Amygdala (tissue), 56 donors: ENCODE results near the gene EFEMP2.

Experiments used
- DNase-seq, 56 donors: peaks; one replicate each; lab custom pipeline; 2025; lab: John Stamatoyannopoulos, UW

EFEMP2 gene

DNA sequence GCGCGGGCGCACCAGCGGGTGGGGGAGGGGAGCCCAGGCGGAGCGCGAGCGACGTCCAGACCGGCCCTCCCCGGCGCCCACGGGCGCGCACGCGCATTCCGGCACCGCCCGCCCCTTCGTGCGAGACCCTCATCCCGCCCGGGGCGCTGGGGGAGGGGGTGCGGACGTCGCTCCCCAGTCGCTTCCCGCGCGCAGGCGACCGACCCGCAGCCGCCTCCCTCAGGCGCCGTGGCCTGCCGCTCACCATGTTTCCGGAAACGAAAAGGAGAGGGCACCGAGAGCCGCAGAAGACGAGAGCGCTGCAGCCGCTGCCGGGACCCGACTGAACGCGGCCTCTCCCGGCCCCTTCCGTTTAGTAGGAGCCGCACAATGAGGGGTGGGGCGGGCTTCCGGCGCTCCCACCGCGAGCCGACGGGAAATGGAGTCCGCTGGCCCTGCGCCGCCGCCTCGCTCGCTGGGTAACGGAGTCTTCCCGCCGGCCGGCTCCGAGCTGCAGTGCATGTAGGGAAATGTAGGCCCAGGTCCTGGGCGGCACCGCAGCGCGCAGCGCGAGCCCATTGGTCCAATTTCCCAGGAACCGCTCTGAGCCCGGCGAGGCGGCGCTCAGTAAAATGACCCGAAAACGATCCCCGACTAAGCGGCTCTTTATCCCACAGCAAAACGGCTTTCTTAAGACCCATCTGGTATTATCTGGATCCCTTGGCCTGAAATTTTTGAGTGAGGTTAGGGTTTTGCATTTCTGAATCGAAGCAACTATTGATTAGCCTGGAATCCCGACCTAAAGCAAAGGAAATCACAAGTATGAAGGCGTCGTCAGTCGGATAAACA lies 14.5 kb downstream of the EFEMP2 start, which contains the start of gene CFL1:
Gene CFL1 (minus strand): TSS at position 328 of the 828 bp plus-strand sequence. CDS start 81 bp downstream, at position 247.
- DNase-seq = peak; percentile 76 to 99 (median 96)

DNA sequence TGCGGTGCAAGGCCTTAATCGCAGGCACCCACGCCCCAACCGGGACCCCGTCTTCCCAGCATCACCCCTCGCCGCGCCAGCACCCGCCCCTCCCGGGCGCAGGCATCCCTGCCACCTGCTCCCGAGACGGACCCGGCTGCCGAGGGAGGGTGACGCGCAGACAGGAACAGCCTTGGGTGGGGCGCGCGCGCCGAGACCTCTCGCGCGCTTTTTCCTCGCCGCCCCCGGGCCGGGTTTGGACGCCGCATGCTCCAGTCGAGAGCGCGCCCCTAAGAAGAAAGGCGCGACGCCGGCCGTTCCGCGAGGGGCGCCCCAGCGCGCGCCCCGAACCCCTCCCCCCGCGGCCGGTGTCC lies 15.1 kb downstream of the EFEMP2 start:
- DNase-seq = peak in 26 of 56 donors; percentile 40 to 82 (median 62)

DNA sequence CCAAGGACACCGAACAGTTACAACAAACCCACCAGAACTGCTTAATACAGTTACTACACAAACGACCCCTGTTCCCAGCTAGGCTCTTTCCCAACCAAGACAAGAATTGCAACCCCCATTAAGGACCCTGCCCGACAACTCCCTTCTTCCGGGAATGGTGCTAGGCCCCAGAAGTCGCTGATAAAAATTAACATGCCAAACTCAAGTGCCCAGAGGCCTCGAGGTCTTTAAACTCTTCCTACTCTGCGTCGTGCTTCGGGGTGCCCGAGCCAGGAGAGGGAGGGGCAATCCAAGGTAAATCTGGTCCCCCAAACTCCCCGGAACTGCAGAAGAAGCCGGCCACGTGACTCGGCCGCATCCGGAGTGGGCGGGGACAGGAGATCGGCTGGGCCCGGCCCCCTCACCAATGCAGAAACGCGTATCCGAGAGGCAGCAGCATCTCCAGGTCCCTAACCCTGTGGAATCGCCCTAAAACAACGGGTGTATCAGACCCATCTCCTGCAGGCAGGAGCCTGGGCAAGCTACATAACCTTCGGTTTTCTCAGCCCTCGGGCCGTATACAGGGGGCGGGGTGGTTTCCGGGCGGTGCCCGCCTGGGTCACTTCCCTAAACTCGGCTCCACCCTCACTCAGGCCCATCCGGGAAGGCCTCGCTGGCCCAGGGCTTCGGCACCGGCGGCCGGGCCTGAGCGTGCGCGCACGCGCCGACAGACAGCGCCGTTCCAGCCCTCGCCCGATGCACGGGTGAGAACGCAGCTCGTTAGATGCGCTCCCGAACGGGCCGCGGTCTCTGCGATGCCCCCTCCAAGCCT lies 15.7 kb downstream of the EFEMP2 start:
- DNase-seq = peak in 52 of 56 donors; percentile 15 to 89 (median 70)

DNA sequence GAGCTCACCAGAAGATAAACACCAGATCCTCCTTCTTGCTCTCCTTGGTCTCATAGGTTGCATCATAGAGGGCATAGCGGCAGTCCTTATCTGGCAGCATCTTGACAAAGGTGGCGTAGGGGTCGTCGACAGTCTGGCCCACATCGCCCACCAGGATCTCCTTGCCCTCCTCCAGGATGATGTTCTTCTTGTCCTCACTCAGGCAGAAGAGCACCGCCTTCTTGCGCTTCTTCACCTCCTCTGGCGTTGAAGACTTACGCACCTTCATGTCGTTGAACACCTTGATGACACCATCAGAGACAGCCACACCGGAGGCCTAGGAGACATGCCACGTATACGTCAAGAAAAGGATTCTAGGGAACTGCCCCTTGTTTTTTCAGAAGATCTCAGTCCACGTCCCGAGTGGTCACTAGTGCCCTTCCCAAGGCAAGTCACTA lies 16.7 kb downstream of the EFEMP2 start:
- no peak for DNase-seq

DNA sequence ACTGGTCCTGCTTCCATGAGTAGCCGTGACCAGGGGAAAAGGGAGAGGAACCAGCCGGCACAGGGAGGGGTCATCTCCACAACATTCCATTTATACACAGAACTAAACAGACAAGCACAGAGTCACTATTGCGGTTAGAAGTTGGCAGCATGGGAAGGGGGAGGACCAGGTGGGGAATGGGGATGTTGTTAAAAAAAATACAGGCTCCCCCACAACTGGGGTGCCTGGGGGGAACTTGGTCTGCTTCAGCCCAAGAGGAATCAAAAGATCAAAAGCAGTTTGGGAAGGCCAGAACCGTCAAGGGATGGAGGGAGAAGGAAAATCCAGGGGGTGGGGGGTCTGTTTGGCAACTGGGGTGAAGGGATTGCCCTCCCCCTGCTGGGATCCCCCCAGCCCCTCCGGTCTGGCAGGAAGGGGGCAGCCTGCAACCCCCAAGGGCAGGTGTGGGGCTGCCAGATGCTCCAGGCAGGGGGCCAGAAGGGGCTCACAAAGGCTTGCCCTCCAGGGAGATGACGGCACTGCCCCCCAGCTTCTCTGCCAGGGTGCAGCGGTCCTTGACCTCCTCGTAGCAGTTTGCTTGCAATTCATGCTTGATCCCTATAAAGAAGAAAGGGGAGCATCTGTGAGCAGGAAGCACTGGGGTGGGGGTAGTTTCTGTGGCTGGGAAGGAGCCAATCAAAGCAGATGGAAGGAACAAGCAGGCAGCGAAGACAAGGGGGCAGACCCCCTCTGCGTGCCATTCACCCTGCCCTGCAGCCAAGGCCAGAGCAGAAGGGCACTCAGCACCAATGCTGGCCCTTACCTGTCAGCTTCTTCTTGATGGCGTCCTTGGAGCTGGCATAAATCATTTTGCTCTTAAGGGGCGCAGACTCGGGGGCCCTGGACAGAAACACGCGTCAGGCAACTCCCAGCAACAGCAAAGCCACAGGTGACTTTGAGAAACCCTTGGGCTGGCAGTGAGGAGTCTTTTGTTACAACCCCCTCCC lies 17.5 kb downstream of the EFEMP2 start:
- DNase-seq = no peak

DNA sequence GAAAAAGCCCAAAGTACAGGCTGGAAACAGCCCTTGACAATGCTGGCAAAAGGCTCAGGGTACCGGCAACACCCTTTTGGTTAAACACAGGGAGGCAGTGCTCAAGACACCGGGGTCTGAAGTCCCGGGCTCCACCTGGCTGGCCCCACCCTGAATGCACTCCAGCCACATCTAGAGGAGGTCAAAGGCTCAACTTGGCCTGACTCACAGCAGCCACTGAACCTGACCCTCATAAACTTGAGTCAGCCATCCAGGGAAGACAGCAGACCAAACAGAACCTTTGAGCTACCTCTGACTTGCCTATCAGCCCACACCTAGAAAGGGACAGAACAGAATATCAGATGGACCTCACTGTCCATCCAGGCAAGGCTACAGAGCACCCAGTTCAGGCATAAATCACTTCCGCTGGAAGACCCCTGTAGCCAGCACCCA lies 18.4 kb downstream of the EFEMP2 start:
- DNase-seq = no peak

DNA sequence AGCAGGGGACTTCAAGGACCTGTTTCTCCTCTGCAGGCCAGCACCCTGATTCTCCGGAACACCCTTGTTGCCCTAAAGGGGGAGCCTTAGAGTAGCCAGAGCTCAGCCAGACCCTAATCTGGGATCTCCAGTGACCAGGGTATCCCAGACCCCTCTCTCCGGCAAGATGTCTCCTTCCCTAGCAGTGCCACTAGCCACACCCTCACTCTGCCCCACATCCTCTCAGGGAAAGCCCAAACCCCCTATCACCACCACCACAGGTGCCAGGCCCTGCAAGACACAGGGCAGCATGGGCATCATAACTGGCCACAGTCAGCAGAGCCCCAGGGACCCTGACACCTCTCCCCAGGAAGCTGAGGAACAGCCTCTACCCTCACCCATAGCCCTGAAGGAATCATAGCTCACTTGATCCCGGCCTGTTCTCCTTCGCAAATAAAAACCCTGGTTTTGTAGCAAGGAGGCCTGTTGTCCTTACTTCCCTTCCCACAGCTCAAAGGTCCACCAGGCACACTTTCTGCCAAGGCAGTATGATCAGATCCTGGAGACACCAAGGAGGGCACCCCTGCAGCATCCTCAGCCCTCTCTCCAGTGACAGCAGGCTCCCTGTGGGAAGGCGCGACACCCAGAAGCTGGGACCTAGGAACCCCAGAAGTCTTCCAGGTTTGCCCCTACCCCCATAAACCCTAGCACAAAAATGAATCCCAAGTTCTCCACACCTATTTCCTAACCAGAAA lies 19.2 kb downstream of the EFEMP2 start:
- DNase-seq = no peak

DNA sequence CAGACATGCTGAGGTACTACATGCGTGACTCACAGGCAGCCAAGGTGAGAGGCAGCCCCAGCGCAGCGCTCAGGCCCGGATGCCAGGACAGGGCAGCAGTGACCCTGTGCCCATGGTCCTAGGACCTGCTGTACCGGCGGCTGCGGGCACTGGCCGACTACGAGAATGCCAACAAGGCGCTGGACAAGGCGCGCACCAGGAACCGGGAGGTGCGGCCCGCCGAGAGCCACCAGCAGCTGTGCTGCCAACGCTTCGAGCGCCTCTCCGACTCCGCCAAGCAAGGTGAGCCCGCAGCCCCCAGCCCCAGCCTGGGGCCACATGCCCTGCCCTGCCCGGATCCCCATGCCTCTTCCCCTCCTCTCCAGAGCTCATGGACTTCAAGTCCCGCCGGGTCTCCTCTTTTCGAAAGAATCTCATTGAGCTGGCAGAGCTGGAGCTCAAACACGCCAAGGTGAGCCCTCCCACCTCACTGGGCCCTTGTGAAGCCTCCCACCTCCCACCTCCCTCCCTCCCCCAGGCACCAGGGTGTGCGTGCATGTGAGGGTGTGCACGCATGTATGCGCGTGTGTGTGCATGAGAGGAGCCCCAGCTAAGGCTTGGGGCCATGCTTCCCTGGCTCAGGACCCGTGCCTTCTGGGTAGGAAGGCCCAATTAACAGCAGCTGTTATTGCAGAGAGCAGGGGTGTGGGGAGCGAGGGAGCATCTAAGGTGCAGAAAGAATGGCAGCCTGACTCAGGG lies 19.9 kb downstream of the EFEMP2 start:
- DNase-seq = no peak

DNA sequence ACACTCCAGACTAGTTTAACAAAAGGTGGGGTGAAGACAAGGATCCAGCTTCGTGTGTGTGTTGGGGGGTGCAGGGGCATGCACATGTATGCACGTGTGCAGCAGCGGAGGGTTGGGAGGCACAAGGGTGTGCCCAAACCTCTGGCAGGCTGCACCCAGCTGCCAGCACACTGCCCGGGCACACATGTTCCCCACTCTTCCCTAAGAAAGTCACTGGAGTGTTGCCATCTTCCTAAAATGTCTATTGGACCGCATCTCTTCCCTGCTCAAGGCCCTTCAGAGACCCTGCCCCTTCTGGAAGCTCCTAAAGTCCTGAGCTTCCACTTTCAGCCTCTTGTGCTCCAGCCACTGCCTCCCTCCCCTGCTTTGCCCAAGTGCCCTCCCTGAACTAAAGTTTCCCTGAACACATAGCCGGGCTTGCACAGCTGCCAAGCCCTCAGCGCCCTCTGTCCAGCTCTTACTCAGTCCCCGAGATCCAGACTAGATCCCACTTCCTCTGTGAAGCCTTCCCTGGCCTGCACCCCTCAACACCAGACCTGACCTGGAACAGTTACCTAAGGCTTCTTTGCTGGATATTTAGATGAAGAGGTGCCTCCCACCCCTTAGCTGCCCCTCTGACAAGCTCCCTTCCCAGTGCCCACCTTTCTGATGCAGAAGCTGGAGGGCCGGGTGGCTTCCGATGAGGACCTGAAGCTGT lies 20.6 kb downstream of the EFEMP2 start:
- no peak for DNase-seq

DNA sequence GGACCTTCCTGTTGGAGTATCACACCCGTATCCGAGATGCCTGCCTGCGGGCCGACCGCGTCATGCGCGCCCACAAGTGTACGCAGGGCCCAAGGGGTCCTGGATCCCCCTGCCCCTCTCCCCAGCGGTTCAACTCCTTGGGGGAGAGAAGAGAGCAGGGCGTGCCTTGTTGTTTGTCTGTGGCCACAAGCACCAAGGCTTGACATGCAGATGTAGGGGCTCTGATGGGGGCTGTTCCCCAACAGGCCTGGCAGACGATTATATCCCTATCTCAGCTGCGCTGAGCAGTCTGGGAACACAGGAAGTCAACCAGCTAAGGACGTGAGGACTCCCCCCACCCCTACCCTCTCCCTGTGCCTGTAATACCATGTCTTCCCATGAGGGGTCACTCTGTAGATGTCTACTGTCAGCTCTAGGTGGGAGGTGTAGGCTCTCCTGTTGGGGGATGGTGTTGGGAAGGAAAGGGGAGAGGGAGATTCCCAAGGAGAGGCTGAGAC lies 21.5 kb downstream of the EFEMP2 start:
- DNase-seq = no peak

DNA sequence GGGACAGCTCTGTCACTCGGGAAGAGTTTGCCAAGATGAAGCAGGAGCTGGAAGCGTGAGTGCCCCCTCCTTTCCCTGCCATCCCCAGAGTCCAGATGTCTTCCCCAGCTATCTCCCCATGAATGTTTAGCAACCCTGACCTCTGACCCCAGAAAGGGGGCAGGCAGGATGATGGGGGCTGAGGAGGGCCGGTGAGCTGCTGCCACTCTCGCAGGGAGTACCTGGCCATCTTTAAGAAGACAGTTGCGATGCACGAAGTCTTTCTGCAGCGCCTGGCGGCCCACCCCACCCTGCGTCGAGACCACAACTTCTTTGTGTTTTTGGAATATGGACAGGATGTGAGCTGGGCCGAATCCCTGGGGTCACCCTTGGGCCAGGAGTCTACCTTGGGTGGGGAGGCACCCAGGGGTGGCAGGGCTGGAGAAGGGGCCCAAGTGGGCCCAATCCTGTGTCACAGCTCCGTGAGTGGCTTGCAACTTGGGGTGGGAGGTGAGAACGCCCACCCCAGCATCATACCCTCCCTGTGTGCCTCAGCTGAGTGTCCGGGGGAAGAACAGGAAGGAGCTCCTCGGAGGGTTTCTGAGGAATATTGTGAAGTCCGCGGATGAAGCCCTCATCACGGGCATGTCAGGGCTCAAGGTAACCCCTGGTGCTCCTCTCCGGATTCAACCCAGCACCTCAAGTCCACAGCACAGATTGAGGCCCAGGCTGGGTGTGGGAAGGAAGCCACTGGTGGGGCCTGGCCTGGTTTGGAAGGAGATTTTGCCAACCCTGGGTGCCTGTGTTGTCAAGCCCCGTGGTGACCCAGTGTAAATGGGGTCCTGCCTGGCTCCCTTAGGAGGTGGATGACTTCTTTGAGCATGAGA lies 22.1 kb downstream of the EFEMP2 start:
- no peak for DNase-seq

DNA sequence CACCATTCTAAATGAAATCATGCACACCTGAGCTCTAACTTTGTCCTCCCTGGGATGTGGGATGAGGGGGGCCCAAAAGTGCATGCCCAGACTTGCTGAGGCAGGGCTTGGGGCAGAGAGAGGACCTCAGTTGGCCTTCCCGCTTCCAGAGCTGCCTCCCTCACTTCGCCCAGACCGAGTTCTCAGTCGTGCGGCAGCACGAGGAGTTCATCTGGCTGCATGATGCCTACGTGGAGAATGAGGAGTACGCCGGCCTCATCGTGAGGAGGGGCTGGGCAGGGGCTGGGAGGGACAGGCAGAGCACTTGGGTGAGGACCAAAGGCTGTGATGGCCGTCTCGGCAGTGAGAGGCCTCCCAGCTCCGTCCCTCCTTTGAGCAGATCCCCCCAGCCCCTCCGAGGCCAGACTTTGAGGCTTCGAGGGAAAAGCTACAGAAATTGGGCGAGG lies 22.8 kb downstream of the EFEMP2 start:
- no peak for DNase-seq

DNA sequence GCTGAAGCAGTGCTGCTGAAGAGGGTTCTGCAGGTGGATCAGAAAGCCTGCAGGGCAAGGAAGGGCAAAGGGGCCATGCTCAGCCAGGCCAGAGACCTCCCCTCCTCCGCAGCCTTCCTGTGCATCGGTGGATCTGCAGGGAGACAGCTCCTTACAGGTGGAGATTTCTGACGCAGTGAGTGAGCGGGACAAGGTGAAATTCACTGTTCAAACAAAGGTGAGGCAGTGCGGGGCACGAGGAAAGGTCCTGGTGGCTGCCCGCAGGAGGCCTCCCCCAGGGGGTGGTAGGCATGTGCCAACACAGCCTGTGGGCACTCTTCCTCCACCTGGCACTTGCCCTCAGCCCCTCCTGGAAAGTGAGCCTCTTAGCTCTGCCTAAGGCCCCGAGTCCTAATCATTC lies 23.2 kb downstream of the EFEMP2 start:
- no peak for DNase-seq

DNA sequence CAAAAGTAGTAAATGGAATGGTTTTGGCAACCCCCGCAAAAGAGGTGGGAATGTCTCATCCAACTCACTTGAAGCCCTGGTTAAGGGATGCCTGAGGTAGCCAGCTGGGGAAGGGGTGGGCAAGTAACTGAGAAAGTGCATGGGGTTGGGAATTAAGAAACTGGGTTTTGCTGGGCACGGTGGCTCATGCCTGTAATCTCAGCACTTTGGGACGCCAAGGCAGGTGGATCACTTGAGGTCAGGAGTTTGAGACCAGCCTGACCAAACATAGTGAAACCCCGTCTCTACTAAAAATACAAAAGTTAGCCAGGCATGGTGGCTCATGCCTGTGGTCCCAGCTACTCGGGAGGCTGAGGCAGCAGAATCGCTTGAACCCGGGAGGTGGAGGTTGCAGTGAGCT lies 23.9 kb downstream of the EFEMP2 start:
- peak in 1 of 56 donors; percentile 20 for DNase-seq

DNA sequence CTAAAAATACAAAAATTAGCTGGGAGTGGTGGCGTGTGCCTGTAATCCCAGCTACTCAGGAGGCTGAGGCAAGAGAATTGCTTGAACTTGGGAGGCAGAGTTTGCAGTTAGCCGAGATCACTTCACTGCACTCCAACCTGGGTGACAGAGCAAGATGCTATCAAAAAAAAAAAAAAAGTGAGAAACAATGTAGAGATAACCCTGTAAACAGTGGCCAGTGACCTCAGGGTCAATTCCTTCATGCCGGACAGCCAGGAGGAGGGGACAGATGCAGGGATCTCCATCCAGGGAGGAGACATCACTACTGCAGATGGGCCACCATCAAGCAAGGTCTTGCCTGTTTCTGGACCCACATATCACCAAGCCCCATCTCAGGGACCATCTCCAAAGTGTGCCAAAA lies 24.9 kb downstream of the EFEMP2 start:
- DNase-seq = no peak

DNA sequence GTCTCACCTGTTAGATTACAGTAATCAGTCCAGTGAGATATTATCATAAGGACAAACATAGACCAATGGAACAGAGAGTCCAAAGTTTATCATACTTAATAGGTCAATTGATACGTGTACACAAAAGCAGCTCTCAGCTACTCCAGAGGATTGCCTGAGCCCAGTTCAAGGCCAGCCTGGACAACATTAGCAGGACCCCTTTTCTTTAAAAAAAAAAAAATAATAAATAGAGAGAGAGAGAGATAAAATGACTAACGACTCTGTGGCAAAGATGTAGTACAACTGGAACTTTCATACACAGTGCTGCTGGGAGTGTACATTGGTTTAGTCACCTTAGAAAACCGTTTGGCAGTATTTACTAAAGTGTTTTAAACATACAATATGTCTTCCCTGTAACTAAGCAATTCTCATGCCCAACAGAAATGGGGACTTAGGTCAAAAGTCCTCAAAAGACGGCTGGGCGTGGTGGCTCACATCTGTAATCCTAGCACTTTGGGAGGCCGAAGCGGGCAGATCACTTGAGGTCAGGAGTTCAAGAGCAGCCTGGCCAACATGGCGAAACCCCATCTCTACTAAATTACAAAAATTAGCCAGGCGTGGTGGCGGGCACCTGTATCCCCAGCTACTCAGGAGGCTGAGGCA lies 28.2 kb downstream of the EFEMP2 start:
- no peak for DNase-seq

DNA sequence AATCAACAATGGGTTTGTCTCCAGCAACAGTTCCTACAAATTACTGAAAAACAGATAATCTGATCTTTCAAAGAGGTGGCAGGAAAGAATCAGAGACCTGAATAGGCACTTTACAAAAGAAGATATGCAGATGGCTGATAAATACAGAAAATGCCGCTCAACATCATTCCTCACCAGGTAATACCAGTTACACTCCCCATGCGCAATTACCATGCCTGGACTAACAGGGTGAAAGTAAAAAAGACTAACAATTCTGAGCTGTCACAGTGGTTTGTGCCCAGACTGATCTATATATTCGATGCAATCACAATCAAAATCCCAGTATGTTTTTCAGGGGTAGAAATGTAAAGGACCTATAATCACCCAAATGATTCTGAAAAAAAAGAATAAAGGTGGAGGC lies 28.8 kb downstream of the EFEMP2 start:
- DNase-seq = no peak
